Loucy (cell line): ENCODE data around the gene SLC17A3.

Experiments used
- H2AFZ ChIP-seq: fragments of 200-600 bp; sonication (generic); 2 replicates; pipeline ENCODE4 v1.6.0; 2016; ENCODE audit warnings: antibody characterized with exemption, mild to moderate bottlenecking, low read length, moderate library complexity
- H3F3A ChIP-seq: fragments of 200-600 bp; 2 replicates; pipeline ENCODE4 v1.6.0; 2016; ENCODE audit warnings: antibody characterized with exemption, low read depth, mild to moderate bottlenecking
- H3K27me3 ChIP-seq: fragments of 200-600 bp; sonication (generic); 2 replicates; pipeline ENCODE4 v1.6.1; 2014; ENCODE audit warnings: low read length, mild to moderate bottlenecking; ENCODE audit not compliant: insufficient read depth, poor library complexity, severe bottlenecking
- H3K36me3 ChIP-seq: fragments of 200-600 bp; sonication (generic); 2 replicates; pipeline ENCODE4 v1.6.1; 2016; ENCODE audit warnings: low read length; ENCODE audit not compliant: insufficient read depth
- H3K4me1 ChIP-seq: fragments of 200-600 bp; sonication (generic); 2 replicates; pipeline ENCODE4 v1.5.1; 2014; ENCODE audit warnings: low read length, mild to moderate bottlenecking; ENCODE audit not compliant: insufficient read depth, poor library complexity, severe bottlenecking
- H3K4me2 ChIP-seq: fragments of 200-600 bp; sonication (generic); 2 replicates; pipeline ENCODE4 v1.6.0; 2014; ENCODE audit warnings: antibody characterized with exemption, low read length, low read depth, mild to moderate bottlenecking; ENCODE audit not compliant: poor library complexity, severe bottlenecking
- H3K4me3 ChIP-seq: fragments of 200-600 bp; sonication (generic); 2 replicates; pipeline ENCODE4 v1.5.1; 2014; ENCODE audit warnings: low read length, mild to moderate bottlenecking, mixed read lengths; ENCODE audit not compliant: poor library complexity, severe bottlenecking
- H3K79me2 ChIP-seq: fragments of 200-600 bp; sonication (generic); 2 replicates; pipeline ENCODE4 v1.6.1; 2014; ENCODE audit warnings: low read length; ENCODE audit not compliant: insufficient read depth
- H3K9ac ChIP-seq: fragments of 200-600 bp; sonication (generic); 2 replicates; pipeline ENCODE4 v1.6.0; 2014; ENCODE audit warnings: mild to moderate bottlenecking, low read depth, low read length, moderate library complexity; ENCODE audit not compliant: poor library complexity, severe bottlenecking
- H3K9me2 ChIP-seq: fragments of 200-600 bp; sonication (generic); replicated peaks from 2 replicates; pipeline ENCODE4 v1.6.1; 2016; ENCODE audit warnings: low read depth, low read length, mixed read lengths
- H3K9me3 ChIP-seq: fragments of 200-600 bp; sonication (generic); 2 replicates; pipeline ENCODE4 v1.6.1; 2014; ENCODE audit warnings: mild to moderate bottlenecking, antibody characterized with exemption, low read length, low read depth; ENCODE audit not compliant: insufficient read depth
- H4K20me1 ChIP-seq: fragments of 200-600 bp; sonication (generic); 2 replicates; pipeline ENCODE4 v1.6.0; 2014; ENCODE audit warnings: antibody characterized with exemption, low read length, mild to moderate bottlenecking; ENCODE audit not compliant: insufficient read depth, poor library complexity, severe bottlenecking
- CTCF ChIP-seq: fragments of 200-600 bp; sonication (generic); conservative IDR thresholded peaks from 2 replicates; pipeline ENCODE4 v1.5.1; 2014; ENCODE audit warnings: mild to moderate bottlenecking, antibody characterized with exemption, low read length
- EZH2phosphoT487 ChIP-seq: fragments of 200-600 bp; IDR thresholded peaks from 2 replicates; pipeline ENCODE4 v1.6.1; 2018; ENCODE audit warnings: antibody characterized with exemption, mild to moderate bottlenecking, moderate library complexity, borderline replicate concordance

SLC17A3 gene

GRCh38 chr6:25907475-25908014, 33.5 kb upstream of the SLC17A3 start:
- H3F3A ChIP-seq, result no peaks in the 10 kb centered on the region
- H3K9me3 ChIP-seq, result no peaks in the 10 kb centered on the region
- H3K9ac ChIP-seq, result no peak overlapping the region
- H3K36me3 ChIP-seq, result no peaks in the 10 kb centered on the region
- H2AFZ ChIP-seq, result peak overlapping the region; percentile 37
- H3K4me3 ChIP-seq, result no peak overlapping the region
- H3K79me2 ChIP-seq, result no peaks in the 10 kb centered on the region
- TF ChIP-seq EZH2phosphoT487, result no peak
- TF ChIP-seq CTCF, result no peak
- no peak overlapping the region for H3K4me2 ChIP-seq
- peaks cover 31% of the 10 kb centered on the region for H3K4me1 ChIP-seq
- no peaks in the 10 kb centered on the region for H4K20me1 ChIP-seq
- no peaks in the 10 kb centered on the region for H3K9me2 ChIP-seq
- no peaks in the 10 kb centered on the region for H3K27me3 ChIP-seq

- Histone ChIP-seq H3K9ac (no peak overlapping the region), H3K4me3 (no peak overlapping the region), H3F3A (no peaks in the 10 kb centered on the region), H3K36me3 (no peaks in the 10 kb centered on the region), H3K9me2 (no peaks in the 10 kb centered on the region), H3K4me2 (no peak overlapping the region), H3K4me1 (peaks cover 31% of the 10 kb centered on the region), H3K79me2 (no peaks in the 10 kb centered on the region), H3K27me3 (no peaks in the 10 kb centered on the region), H2AFZ (no peak overlapping the region), H3K9me3 (no peaks in the 10 kb centered on the region), H4K20me1 (no peaks in the 10 kb centered on the region)
- TF ChIP-seq CTCF, result no peak
- no peak for TF ChIP-seq EZH2phosphoT487
Measured at GRCh38 chr6:25903467-25904099, 29.5 kb upstream of the SLC17A3 start.

GRCh38 chr6:25902071-25902470, 28.0 kb upstream of the SLC17A3 start:
- no peaks in the 10 kb centered on the region for H3K9me2 ChIP-seq
- no peak overlapping the region for H3K9ac ChIP-seq
- H3K79me2 ChIP-seq, result no peaks in the 10 kb centered on the region
- H3K4me1 ChIP-seq, result peaks cover 28% of the 10 kb centered on the region
- H3K9me3 ChIP-seq, result no peaks in the 10 kb centered on the region
- H4K20me1 ChIP-seq, result no peaks in the 10 kb centered on the region
- peak overlapping the region; percentile 36 for H3K4me2 ChIP-seq
- H3K4me3 ChIP-seq, result no peak overlapping the region
- no peaks in the 10 kb centered on the region for H3K36me3 ChIP-seq
- no peaks in the 10 kb centered on the region for H3K27me3 ChIP-seq
- TF ChIP-seq CTCF (no peak), EZH2phosphoT487 (no peak)
- no peaks in the 10 kb centered on the region for H3F3A ChIP-seq
- peak overlapping the region; percentile 63; the same call in 1 of the 2 replicates for H2AFZ ChIP-seq
